ACHN (cell line): ENCODE measurements around the gene CFAP45.
A peak's percentile ranks its signal among the peaks of the same experiment; 100 is the strongest.

ENCODE experiments used
- DNase-seq: peaks from one replicate; pipeline ENCODE4 v3.0.0-alpha.2; 2015
- in situ Hi-C: cut with HindIII; loops from 2 replicates; pipeline ENCODE4 v1.10.0; 2017; ENCODE audit warnings: low sequenced_read_pairs, low pct_ligation_motif_present, low pct_unique_long_range_greater_than_20kb

Gene CFAP45

DNA sequence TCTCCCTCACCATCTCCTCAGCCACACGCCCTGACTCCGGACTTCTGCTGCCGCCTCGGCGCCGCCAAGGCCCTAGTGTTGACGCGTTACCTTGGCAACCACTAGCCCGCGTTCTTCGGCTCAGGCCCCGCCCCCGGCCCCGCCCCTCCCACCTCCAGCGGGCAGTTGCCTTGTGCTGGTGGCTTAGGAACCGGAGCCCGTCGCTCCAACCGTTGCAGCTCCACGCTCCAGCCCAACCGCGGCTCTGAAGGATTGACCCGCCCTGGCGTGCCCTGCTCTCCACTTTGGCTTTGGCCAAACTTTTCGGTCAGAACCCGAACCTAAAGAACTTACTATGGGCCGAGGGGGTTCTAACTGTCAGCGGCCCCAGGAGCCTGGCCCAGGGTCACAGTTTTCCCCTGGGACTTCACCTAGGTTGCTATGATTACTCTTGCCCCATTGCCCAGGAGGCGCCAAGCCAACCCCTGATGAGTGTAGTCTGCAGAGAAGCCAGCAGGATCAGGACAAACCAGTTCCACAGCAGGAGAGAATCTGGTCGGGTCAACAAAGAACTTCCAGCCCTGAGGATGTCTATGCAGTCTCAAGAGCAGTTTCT lies at the start of gene CFAP45:
TSS of gene CFAP45 (minus strand) at position 80 of the 595 bp plus-strand sequence. CDS start at position 13, 67 bp downstream.
- in situ Hi-C loops, result no loop called here
- no peak for DNase-seq

GRCh38 chr1:159949123-159949522 lies 49.2 kb upstream of the CFAP45 start:
- no peak for DNase-seq
- in situ Hi-C loops, result no loop called here

- DNase-seq, result no peak
- in situ Hi-C loops, result no loop called here
Observed at GRCh38 chr1:159947942-159948341, 48.0 kb upstream of the CFAP45 start.

DNA sequence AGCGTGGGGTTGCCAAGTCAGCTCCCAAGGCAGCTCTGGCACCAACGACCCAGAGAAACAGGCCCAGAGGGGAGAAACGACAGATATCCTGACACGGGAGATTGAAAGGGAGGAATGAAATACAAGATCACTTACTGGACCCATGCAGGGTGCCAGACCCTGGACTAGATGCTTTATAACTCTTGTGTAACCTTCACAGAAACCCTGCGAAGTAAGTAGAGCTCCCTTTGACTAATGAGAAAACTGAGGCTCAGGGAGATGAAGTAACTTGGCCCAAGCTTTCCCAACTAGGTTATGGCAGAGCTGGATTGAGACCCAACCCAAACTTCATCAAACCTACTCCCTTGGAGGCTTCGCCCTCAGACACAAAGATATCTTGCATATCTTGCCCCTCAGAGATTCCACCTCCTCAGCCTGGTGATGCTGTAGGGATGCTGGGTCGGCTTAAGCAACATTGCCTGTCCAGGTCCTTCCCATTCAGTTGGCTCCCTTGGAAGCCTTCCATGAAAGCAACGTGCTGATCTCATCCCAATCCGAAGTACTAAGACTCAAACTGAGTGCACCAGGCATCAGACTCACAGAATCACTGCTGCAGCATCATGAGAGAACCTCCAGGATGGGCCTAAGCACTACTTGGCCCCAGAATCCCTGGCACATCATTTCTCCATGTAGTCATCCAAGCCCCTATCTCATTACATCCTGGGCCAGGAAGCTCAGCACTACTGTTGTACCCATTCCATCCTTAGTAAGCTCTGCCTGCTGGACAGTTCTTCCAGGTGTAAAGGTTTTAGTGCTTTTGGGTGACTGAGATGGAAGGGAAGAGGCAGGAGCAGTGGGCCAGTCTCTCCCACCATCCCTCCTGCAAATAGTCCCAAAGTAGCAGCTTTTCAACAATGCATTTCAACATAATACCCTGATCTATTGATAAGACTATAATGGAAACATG lies 46.5 kb upstream of the CFAP45 start:
- no peak for DNase-seq
- in situ Hi-C loops, result no loop called here

- DNase-seq, result peak; percentile 74
- in situ Hi-C loops, result no loop called here
Observed at GRCh38 chr1:159945483-159946241, 45.7 kb upstream of the CFAP45 start, which contains the start of gene IGSF9. Gene IGSF9 (minus strand): TSS chr1:159945613. CDS start chr1:159943454, 2,159 bp downstream.

DNA sequence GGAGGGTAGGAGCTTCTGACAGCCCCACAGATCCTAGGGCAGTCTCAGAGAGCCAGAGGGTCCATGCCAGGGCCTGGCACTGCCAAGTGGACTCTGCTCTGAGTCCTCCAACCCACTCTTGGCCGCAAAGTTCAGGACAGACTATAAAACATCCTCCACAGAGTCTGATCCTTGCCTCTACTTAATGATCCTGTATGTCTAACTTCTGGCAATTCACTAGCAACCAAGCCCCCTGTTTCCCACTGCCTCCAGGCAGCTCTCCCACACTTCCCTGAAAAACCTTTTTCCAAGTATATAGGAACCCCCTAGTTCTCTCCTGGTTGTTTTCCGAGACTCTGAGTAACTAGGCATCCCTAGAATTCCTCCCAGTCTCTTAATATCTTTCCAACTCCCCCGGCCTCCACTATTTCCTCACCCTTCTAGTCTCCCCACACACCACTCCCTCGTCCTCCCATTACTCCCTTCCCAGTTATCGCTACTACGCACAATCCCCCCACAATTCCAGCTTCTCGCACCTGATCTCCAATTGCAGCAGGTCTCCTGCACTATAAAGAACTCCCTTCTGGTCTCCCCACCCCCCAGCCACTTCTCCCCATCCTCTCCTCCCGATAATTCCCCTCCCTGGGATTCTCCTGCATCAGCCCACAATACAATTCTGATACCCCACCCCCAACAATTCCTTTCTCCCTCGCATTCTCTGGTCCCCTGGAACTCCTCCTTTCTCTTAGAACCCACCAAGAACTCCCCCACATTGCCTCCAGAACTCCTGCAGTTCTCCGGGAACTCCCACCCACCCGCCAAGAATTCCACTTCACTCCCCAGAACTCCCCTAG lies 44.9 kb upstream of the CFAP45 start:
- no peak for DNase-seq
- in situ Hi-C loops, result no loop called here

GRCh38 chr1:159943908-159944622 lies 44.1 kb upstream of the CFAP45 start:
- in situ Hi-C loops, result no loop called here
- DNase-seq, result no peak

GRCh38 chr1:159943278-159943640 lies 43.3 kb upstream of the CFAP45 start:
- in situ Hi-C loops, result no loop called here
- no peak for DNase-seq

GRCh38 chr1:159942632-159943277 lies 42.8 kb upstream of the CFAP45 start:
- in situ Hi-C loops, result no loop called here
- DNase-seq, result no peak

- in situ Hi-C loops, result no loop called here
- no peak for DNase-seq
Observed at GRCh38 chr1:159941591-159942560, 41.9 kb upstream of the CFAP45 start.

DNA sequence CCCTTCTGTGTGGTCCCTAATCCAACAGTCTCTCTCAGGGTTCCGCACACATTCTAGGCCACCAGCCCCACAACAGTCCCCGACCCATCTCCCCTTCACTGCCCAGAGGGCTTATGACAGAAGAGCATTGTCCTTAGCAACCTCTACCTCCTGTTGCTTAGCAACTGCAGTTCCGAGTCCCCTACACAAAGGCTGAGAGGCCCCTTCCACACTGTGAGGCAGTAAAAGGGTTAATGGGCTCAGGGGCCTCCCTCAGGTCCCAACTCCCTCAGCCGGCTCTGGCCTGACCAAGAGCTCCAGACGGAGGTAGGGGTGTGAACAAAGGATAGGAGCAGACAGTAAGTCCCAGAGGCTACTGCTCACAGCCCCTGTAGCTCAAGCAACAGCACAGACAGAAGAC lies 41.2 kb upstream of the CFAP45 start:
- no peak for DNase-seq
- in situ Hi-C loops, result no loop called here

DNA sequence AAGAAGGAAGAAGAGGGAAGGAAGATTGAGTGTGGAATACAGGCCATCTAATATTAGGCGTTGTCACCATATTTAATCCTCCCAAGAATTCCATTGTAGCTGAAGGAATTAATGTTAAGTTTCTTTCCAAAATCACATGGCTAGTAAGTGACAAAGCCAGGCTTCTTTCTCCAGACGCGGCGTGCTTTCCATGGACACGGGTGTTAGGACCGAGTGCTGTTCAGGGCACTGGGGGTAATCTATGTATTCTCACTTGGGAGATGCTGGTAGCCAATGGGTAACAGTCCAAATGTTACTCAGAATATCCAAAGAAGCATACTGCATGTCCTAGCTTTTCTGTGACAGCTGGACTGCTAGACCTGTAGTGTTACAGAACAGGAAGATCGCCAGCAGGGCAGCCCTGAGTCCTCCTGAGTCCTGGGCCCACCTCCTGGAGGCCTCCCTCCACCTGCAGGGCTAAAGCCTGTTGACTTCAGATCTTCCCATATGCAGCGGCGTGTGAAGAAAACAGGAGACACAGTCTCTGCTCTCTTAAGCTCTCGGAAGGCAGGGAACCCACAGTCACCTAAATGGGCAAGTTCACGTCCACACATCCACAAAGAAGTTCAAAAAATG lies 40.1 kb upstream of the CFAP45 start:
- no peak for DNase-seq
- in situ Hi-C loops, result no loop called here

GRCh38 chr1:159939678-159940002 lies 39.7 kb upstream of the CFAP45 start:
- no peak for DNase-seq
- in situ Hi-C loops, result loop anchor here (10.0 kb wide), 1 partner anchor 65 kb away; no protein-coding TSS in a partner anchor

GRCh38 chr1:159938905-159939677 lies 39.1 kb upstream of the CFAP45 start:
- in situ Hi-C loops, result loop anchor here (10.0 kb wide), 1 partner anchor 66 kb away; no protein-coding TSS in a partner anchor
- no peak for DNase-seq

GRCh38 chr1:159938211-159938852 lies 38.4 kb upstream of the CFAP45 start:
- in situ Hi-C loops, result loop anchor here (10.0 kb wide), 1 partner anchor 66 kb away; no protein-coding TSS in a partner anchor
- no peak for DNase-seq
